Skeletal muscle satellite cell (primary cell): ENCODE results near the gene SLC22A23.

Experiments used
- H3K27me3 ChIP-seq: 2 replicates; pipeline ENCODE4 v1.7.0; 2013; ENCODE audit warnings: low read length; ENCODE audit not compliant: control insufficient read depth, insufficient read depth
- H3K36me3 ChIP-seq: 2 replicates; pipeline ENCODE4 v1.7.0; 2013; ENCODE audit warnings: mild to moderate bottlenecking, control low read depth, low read length; ENCODE audit not compliant: insufficient read depth
- H3K4me1 ChIP-seq: 2 replicates; pipeline ENCODE4 v1.7.0; 2013; ENCODE audit warnings: low read length; ENCODE audit not compliant: control insufficient read depth, insufficient read depth
- H3K4me2 ChIP-seq: 2 replicates; pipeline ENCODE4 v1.7.0; 2013; ENCODE audit warnings: mild to moderate bottlenecking, low read length
- H3K4me3 ChIP-seq: 2 replicates; pipeline ENCODE4 v1.7.0; 2013; ENCODE audit warnings: low read length
- H3K9ac ChIP-seq: 2 replicates; pipeline ENCODE4 v1.7.0; 2013; ENCODE audit warnings: mild to moderate bottlenecking, low read depth, low read length, moderate library complexity
- H3K9me3 ChIP-seq: replicated peaks from 2 replicates; pipeline ENCODE4 v1.7.0; 2013; ENCODE audit warnings: mild to moderate bottlenecking, control low read depth, low read length

SLC22A23 gene

DNA sequence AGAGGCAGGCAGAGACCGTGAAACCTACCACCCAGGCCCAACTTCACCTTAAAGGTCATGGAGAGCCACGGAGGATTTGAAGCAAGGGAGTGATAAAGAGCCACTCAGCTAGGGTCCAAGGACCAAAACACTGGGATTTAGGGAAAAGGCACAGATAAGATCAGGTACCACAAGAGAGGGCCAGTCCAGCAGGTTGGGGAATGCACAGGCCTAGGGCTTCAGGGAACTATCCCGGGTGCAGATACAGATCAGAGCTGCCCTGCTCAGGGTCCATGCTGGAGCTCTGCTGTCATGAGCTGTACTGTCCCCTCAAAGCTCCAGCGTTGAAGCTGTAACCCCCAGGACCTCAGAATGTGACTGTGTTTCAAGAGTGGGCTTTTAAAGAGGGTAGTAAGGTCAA lies 16.9 kb downstream of the SLC22A23 start:
- peaks cover 21% of the 10 kb centered on the region for H3K4me1 ChIP-seq
- H3K9ac ChIP-seq: no peak overlapping the region
- H3K4me2 ChIP-seq: no peak overlapping the region
- H3K27me3 ChIP-seq: peaks cover 24% of the 10 kb centered on the region
- H3K36me3 ChIP-seq: no peaks in the 10 kb centered on the region
- H3K4me3 ChIP-seq: no peak overlapping the region
- no peaks in the 10 kb centered on the region for H3K9me3 ChIP-seq

- Histone ChIP-seq H3K36me3 (no peaks in the 10 kb centered on the region), H3K9ac (no peak overlapping the region), H3K4me2 (peak overlapping the region; percentile 44), H3K9me3 (no peaks in the 10 kb centered on the region), H3K27me3 (peaks cover 17% of the 10 kb centered on the region), H3K4me3 (no peak overlapping the region), H3K4me1 (peaks cover 21% of the 10 kb centered on the region)
These were observed 18.4 kb downstream of the SLC22A23 start for GRCh38 chr6:3438190-3439167.

DNA sequence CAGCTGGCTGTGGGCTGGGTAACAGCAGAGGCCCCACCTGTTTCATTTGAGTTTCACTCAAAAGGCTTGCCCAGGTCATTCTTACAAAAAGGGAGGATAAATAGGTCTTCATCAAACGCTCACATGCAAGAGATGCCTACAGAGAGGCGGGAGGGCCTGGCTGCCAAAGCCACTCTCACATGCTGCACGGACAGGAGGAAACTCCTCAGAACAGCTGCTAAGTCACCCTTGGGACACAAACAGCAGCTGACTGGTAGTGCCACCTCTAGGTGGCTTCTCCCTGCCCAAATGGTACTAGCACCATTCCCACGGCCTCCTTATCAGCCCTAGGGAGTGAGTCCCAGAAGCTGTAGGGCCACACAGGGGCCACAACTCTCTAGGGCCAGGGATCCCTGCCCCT lies 23.8 kb downstream of the SLC22A23 start:
- Histone ChIP-seq H3K4me1 (peaks cover 2% of the 10 kb centered on the region), H3K27me3 (peaks cover 11% of the 10 kb centered on the region), H3K36me3 (no peaks in the 10 kb centered on the region), H3K9me3 (no peaks in the 10 kb centered on the region), H3K4me3 (no peak overlapping the region), H3K4me2 (no peak overlapping the region), H3K9ac (no peak overlapping the region)

- no peaks in the 10 kb centered on the region for H3K36me3 ChIP-seq
- H3K9ac ChIP-seq: no peak overlapping the region
- H3K9me3 ChIP-seq: no peaks in the 10 kb centered on the region
- H3K4me1 ChIP-seq: peaks cover 6% of the 10 kb centered on the region
- no peak overlapping the region for H3K4me3 ChIP-seq
- H3K4me2 ChIP-seq: no peak overlapping the region
- H3K27me3 ChIP-seq: peaks cover 11% of the 10 kb centered on the region
These were observed 24.4 kb downstream of the SLC22A23 start for GRCh38 chr6:3432416-3432815.

DNA sequence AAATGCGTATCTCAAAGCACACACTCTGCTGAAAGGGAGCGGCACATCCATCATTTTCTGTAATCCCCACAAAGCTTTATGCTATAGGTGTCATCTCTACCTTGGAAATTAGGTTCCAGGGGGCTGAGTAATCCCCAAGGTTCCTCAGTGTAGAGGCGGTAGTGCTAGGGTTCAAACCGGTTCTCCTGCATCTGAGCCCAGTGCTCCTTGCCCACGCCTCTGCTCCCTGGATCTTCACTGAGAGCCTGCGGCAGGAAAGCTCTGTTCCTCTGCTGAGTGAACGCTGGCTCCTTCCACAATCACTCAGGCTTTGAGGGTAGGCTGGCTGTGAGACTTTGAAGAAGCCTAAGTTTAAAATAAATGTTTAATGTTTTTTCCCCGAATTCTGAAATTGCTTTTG lies 24.9 kb downstream of the SLC22A23 start:
- H3K4me1 ChIP-seq: peaks cover 10% of the 10 kb centered on the region
- H3K27me3 ChIP-seq: peaks cover 11% of the 10 kb centered on the region
- no peak overlapping the region for H3K4me2 ChIP-seq
- H3K9ac ChIP-seq: no peak overlapping the region
- H3K4me3 ChIP-seq: no peak overlapping the region
- H3K9me3 ChIP-seq: no peaks in the 10 kb centered on the region
- H3K36me3 ChIP-seq: no peaks in the 10 kb centered on the region

- no peaks in the 10 kb centered on the region for H3K36me3 ChIP-seq
- no peak overlapping the region for H3K4me2 ChIP-seq
- H3K9ac ChIP-seq: no peak overlapping the region
- no peak overlapping the region for H3K4me3 ChIP-seq
- no peaks in the 10 kb centered on the region for H3K9me3 ChIP-seq
- H3K27me3 ChIP-seq: peaks cover 2% of the 10 kb centered on the region
- H3K4me1 ChIP-seq: peaks cover 25% of the 10 kb centered on the region
These were observed 27.6 kb downstream of the SLC22A23 start for GRCh38 chr6:3429211-3429610.

DNA sequence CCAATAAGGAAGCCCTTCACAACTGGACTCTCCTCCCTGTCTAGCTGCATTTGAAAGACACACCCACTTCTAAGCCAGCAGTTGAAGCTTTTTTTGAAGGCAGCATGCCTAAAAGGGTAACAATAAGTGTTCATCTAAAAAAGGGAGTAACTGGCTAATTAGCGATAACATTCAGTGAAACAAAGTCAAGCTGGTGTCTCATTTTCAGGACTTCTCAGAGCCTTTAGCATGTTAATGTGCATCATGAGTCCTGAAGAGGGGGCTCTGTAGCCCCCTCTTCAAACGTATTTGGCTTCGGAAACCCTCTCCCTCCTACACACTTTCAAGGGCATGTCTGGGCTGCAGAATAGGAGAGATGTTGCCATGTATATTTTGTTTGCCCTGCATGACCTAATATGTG lies 28.1 kb downstream of the SLC22A23 start:
- H3K4me2 ChIP-seq: no peak overlapping the region
- no peak overlapping the region for H3K9ac ChIP-seq
- H3K36me3 ChIP-seq: no peaks in the 10 kb centered on the region
- H3K4me1 ChIP-seq: peaks cover 25% of the 10 kb centered on the region
- H3K9me3 ChIP-seq: no peaks in the 10 kb centered on the region
- H3K4me3 ChIP-seq: no peak overlapping the region
- peaks cover 2% of the 10 kb centered on the region for H3K27me3 ChIP-seq

DNA sequence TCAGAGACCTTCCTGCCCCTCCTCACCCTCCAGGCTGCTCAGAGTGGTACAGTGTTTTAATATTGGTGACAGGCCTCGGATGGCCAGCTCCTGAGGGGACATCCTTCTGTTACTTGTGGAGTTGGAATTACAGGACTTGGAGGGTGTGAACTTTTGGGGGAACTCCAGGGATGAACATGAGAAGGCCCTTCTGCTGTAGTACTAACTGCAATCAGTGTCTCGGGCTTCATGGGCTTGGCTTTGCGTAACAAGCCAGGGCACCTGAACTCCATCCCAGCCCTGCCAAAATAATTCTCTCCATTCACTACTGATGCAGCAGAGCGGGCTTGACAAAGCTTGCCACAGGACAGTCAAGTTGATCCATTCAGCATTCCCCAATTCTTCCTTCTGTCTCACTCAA lies 28.6 kb downstream of the SLC22A23 start:
- Histone ChIP-seq H3K36me3 (no peaks in the 10 kb centered on the region), H3K9ac (no peak overlapping the region), H3K4me2 (no peak overlapping the region), H3K4me1 (peaks cover 27% of the 10 kb centered on the region), H3K4me3 (no peak overlapping the region), H3K27me3 (peaks cover 2% of the 10 kb centered on the region), H3K9me3 (no peaks in the 10 kb centered on the region)

DNA sequence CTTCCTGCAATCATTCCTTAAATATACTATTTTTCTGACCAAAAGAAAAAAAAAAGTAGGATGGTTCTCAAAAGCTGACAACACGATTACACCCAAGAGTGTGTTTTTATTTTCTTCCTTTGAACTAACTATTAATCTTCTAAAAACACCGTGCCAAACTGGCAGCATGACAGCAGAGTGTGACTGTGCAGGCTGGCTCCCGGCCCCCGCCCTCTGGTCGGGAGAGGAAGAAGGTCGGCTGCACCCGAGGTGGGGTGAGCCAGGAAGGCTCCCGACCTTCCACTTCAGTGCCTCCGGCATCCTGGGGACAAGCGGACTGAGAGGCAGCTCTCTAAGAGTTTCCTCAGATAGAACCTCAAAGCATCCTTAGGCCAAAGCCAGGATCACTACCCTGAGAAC lies 29.2 kb downstream of the SLC22A23 start:
- H3K4me3 ChIP-seq: no peak overlapping the region
- no peaks in the 10 kb centered on the region for H3K9me3 ChIP-seq
- peaks cover 2% of the 10 kb centered on the region for H3K27me3 ChIP-seq
- H3K36me3 ChIP-seq: no peaks in the 10 kb centered on the region
- H3K4me1 ChIP-seq: peaks cover 33% of the 10 kb centered on the region
- no peak overlapping the region for H3K9ac ChIP-seq
- peak overlapping the region; percentile 39 for H3K4me2 ChIP-seq

DNA sequence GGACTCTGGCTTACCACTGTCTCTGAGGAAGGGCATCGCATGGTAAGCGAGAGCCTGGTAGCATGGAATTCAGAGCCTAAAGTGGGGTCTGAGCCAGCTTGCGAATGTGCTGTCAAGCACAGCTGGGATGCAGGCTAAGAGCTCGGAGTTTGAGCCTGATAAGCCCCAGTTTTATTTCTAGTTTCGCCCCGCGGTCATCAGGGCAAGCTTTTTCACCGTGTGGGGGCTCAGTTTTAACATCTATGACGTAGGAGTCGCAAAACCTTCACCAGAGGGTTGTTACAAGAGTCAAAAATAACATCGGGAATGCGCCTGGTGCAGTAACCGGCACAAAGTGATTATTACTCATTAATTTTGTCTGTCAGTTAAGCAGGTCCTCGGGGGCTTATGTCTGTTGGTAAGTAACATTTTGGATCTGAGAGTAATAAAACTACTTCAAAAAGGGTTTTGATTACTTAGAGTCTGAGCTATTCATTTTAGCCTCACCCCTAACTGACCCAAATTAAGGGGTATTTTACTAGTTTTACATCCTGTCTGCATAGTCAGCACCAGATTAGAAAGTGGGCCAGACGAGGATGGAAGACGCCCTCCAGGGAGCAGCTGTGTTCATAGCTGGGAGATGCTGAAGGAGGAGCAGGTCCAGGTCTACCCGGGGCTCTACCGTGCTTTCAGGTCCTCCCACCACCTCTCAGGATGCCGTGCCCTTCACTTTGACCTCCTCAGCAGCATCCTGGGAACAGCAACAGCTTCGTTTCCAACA lies 29.7 kb downstream of the SLC22A23 start:
- peak overlapping the region; percentile 39 for H3K4me2 ChIP-seq
- H3K9me3 ChIP-seq: no peaks in the 10 kb centered on the region
- H3K4me3 ChIP-seq: no peak overlapping the region
- H3K36me3 ChIP-seq: no peaks in the 10 kb centered on the region
- H3K27me3 ChIP-seq: peaks cover 2% of the 10 kb centered on the region
- no peak overlapping the region for H3K9ac ChIP-seq
- H3K4me1 ChIP-seq: peaks cover 39% of the 10 kb centered on the region

DNA sequence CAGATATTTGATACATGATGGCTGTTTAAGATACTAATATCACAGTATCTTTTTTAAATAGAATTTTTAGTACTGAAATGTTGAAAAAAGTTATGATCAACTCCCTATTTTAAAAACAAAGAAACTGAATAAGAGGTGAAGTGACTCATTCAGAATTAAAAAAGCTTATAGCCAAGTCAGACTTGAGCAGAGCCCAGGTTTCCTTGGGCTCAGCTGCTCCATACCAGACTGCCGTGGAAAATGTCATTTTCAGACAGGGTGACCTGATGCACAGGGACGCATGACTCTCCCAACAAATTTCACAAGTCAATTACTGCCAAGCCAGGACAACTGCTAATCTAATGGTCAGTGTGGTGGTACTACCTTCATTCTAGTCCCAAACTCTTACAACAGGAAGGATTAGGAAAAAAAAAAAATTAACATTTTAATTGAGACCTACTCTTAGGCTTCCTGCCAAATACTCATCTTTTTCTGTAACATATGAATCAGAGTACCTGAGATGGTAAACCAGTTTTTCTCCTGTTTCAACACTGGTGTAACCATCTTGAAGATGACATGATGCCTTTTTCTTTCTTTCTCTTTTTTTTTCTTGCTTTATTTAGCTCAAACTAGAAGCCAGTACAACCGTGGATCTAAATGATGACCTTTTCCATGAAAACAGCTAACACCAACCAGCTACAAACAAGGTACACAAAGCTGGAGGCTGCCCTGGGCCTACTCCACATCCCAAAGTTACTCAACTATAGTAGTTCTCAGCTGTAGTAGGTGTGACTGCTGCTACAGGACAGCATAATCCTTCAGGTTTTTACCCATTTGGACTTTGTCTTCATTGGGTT lies 30.5 kb downstream of the SLC22A23 start:
- H3K9ac ChIP-seq: no peak overlapping the region
- H3K9me3 ChIP-seq: no peaks in the 10 kb centered on the region
- no peaks in the 10 kb centered on the region for H3K36me3 ChIP-seq
- H3K4me2 ChIP-seq: no peak overlapping the region
- H3K4me3 ChIP-seq: no peak overlapping the region
- no peaks in the 10 kb centered on the region for H3K27me3 ChIP-seq
- peaks cover 44% of the 10 kb centered on the region for H3K4me1 ChIP-seq
